Measurements from ENCODE around the gene USP6NL.

Gene USP6NL

DNA sequence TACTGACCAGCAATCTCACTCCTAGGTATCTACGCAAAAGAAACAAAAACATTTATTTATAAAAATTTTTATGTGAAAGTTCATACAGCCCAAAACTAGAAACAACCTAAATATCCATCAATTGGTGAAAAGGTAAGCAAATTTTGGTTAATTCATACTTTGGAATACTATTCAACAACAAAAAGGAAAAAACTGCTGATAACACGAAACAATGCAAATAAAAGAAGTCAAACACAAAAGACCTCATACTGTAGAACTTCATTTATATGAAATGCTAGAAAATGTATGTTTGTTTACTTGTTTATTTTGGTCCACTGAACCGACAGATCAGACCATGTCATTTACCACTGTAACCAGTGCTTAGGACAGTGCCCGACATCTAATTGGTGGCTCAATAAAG, 60.3 kb downstream of the USP6NL start:
- no peak for DNase-seq (ENCODE audit: low spot score)

DNA sequence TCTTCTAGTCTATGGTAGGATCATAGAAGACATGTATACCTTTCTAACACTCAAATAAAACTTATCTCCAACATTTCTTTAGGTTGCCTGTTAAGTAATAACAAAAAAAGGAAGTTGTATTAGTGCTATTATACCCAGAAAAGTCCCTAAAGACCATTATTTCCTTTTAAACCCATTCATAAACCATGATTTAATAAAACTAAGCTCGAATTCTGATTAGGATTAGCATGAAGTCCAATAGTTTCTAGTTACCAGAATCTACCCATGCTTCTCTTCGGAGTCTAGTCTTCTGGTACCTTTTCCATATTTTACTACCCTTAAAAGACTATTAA, 62.7 kb downstream of the USP6NL start:
- DNase-seq (ENCODE audit: low spot score): no peak

- no peak for DNase-seq (ENCODE audit: low spot score)
Measured at GRCh38 chr10:11548065-11548767, 63.2 kb downstream of the USP6NL start.

- DNase-seq (ENCODE audit: low spot score): no peak
Measured at GRCh38 chr10:11546581-11546980, 64.9 kb downstream of the USP6NL start.

DNA sequence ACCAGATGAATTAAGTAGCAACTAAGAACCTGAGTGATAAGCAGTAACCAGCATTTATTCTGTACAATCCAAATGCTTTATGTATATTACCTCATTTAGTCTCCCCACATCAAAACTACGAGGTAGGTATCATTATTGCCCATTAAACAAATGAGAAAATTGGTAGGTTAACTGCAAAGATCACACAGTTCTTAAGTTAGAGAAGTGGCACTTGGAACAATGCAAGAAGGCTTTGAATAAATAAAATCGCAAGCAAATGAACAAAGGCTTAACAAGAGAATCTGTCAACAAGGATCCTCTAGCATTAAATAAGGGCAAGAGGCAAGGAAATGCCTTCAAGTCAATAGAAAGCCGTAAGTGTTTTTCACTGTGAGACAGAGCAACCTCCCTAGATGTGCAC, 70.2 kb downstream of the USP6NL start:
- DNase-seq (ENCODE audit: low spot score): no peak

GRCh38 chr10:11539191-11539868, 72.1 kb downstream of the USP6NL start:
- no peak for DNase-seq (ENCODE audit: low spot score)

- no peak for DNase-seq (ENCODE audit: low spot score)
Measured at GRCh38 chr10:11538834-11539190, 72.6 kb downstream of the USP6NL start.

- DNase-seq (ENCODE audit: low spot score): no peak
Measured at GRCh38 chr10:11536228-11536627, 75.2 kb downstream of the USP6NL start.

DNA sequence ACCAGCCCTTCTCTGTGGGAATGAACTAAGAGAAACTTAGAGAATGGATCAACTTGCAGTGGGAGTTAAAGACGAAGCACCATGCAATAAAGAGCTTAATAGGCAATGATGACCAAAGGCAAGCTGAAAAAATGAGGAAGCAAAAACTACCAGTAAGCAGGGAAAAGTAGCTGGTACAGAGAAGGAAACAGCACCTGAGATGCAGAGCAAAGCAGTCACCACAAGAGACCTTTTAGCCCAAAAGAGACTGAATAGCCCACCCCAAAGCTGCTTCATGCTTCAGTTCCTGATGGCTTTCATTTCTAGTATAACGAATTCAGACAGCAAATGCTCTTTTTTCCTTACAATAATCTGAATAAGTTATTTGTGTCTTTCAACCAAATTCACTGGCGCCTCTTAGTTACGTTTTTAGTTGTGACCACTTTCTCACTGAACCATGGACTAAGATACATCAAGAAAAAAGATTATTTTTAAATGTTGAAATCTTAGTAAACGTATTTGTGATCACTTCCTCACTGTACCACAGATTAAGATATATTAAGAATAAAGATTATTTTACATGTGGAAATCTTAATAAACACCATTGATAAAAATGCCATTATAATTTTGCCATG, 76.0 kb downstream of the USP6NL start:
- DNase-seq (ENCODE audit: low spot score): no peak

DNA sequence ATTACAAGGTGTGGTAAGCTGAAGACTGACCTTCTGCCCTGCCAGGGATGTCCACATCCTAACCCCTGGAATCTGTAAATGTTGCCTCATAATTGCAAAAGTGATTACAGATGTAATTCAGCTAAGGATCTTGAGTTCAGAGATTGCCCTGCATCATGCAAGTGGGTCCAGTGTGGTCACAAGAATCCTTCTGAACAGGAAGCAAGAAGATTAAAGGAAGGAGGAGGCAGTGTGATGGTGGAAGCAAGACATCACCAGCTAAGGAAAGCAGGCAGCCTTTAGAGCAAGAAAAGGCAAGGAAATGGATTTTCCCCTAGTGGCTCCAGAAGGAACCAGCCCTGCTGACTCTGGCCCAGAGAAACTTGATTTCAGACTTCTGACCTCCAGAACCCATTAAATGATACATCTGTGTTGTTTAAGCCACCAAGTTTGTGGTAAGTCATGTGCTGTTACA, 78.1 kb downstream of the USP6NL start:
- no peak for DNase-seq (ENCODE audit: low spot score)

- DNase-seq (ENCODE audit: low spot score): no peak
Measured at GRCh38 chr10:11532306-11532705, 79.1 kb downstream of the USP6NL start.

DNA sequence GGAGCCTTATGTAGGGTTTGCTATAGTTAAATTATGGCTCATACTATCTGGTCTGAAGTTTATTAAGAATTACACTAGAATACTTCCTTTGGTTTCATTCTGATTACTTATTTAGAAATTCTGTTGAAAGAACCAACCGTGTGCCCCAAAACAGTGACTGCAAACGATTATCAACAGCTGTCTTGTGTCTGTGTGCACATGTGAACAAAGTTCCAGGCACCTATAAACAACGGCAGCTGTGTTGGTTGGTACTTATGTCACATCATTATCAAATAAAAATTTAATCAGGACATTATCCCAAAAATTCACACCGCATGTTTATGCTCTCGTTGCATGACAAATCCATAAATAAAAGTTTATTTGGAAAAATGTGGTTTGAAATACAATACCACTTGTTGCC, 80.6 kb downstream of the USP6NL start:
- DNase-seq (ENCODE audit: low spot score): no peak

DNA sequence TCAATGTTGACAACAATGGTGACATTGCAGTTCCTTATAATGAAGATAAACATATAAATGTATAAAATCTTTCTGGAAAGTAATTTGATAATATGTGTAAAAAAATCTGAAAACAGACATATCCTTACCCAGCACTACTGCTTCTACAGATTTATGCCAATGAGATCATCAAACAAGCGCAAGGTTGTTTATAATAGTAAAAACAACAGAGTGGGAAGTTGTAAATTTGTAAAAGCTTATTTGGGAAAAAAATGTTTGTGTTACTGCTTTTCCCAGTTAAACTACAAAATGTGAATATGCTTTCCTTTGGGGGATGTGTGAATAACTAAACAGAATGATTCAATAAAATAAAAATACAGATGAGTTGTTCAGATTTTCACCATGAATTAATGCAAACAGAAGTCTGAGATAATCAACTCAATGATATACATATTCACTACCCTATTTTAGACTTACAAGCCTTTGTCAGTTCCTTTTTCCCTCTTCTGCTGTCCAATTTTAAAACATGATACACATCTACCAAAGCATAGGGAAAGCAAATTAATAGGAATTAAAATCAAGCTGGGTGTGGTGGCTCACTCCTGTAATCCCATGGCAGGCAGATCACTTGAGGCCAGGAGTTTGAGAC, 82.1 kb downstream of the USP6NL start:
- no peak for DNase-seq (ENCODE audit: low spot score)

GRCh38 chr10:11528286-11528685, 83.2 kb downstream of the USP6NL start:
- DNase-seq (ENCODE audit: low spot score): no peak

DNA sequence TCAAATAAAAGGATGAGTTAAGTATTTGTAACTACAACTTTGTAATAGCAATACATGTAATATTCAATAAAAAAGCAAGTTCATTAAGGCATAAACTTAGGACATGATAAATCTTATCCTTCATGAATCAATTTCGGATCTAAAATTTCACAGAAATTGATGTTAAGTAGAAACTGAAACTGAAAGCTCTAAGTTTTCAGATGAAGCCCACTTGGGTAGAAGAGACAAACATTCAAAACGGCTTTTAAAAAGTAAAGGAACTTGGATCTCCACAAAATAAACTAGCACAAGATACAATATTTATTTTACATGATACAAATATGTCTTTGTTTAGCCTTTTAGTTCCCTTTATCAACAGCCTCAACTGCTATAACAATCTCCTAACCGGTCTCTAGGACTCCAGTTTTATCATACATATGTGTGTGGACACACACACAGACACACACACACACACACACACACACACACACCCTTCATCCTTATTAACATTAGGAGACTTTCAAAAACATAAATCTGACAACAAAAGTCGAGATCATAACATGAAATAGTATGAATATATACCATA, 83.7 kb downstream of the USP6NL start:
- no peak for DNase-seq (ENCODE audit: low spot score)

DNA sequence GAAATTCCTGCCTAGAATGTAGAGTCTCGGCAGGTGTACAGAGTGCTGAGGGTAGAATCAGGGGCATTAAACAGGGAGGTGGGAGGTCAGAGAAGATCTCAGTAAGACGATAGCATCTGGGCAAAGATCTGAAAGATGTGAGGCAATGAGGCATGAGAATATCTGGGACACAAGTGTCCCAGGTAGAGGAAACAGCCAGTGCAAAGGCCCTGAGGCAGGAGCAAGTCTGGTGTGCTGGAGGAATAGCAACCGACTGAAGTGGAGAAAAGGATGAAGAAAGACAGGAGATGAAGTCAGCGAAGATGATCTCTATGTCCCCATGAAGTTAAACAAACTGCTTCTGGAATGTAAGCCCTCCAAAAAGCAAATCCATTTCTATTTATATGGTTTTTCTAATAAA, 84.4 kb downstream of the USP6NL start:
- no peak for DNase-seq (ENCODE audit: low spot score)

GRCh38 chr10:11525503-11525902, 85.9 kb downstream of the USP6NL start:
- no peak for DNase-seq (ENCODE audit: low spot score)

DNA sequence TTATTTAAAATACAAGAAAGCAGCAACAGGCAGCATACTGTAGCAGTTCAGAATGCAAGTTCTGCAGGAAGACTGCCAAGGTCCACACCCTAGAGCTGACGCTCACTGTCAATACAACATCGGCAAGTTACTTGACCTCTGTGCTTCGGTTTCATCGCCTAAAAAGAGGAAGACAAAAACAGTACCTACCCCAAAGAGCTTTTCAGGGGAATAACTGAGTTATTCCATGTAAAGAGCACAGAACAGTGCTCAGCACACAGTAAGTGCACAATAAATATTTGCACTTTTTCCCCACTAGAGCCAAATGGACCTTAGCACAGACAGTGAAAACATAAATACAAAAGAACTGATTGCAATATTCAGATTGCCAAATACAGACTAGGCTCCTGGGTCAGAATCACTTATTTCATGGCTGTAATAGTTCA, 88.6 kb downstream of the USP6NL start:
- no peak for DNase-seq (ENCODE audit: low spot score)

DNA sequence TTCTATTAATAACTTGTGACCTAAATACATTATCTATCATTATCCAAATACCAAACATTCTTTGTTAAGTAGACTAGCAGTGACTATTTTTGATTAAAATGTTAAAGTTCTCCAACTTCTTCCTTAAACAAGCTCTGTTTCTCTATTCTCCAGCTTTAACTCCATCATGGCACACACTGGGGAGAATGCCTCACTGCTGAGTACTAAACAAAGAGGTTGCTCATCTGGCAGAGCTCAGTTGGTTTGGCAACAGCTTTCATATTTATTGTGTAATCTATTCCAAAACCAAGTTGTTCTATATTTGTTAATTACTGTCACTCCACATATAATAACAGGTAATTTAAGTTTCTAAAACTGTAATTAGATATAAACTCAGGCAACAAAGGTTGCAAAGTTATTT, 89.6 kb downstream of the USP6NL start:
- no peak for DNase-seq (ENCODE audit: low spot score)

GRCh38 chr10:11520892-11521291, 90.6 kb downstream of the USP6NL start:
- no peak for DNase-seq (ENCODE audit: low spot score)

GRCh38 chr10:11517150-11517549, 94.3 kb downstream of the USP6NL start:
- no peak for DNase-seq (ENCODE audit: low spot score)

- DNase-seq (ENCODE audit: low spot score): no peak
Measured at GRCh38 chr10:11516431-11516746, 95.1 kb downstream of the USP6NL start.
